Fibroblast of mammary gland (primary cell): ENCODE results near the gene ZSWIM4.

Experiments
- DNase-seq: peaks from one replicate; pipeline ENCODE4 v3.0.0-alpha.2; 2010; ENCODE audit warnings: low read depth
- H3K4me3 ChIP-seq: 2 replicates; pipeline ENCODE4 v1.5.1; 2011; ENCODE audit warnings: low read depth, mild to moderate bottlenecking, low read length, moderate library complexity; ENCODE audit not compliant: control insufficient read depth
- CTCF ChIP-seq: conservative IDR thresholded peaks from 2 replicates; pipeline ENCODE4 v1.5.1; 2011; ENCODE audit warnings: low read depth, low read length, inconsistent platforms; ENCODE audit not compliant: control insufficient read depth, insufficient read depth

The ZSWIM4 gene

GRCh38 chr19:13764821-13765394 is 30.3 kb upstream of the ZSWIM4 start:
- DNase-seq, result no peak
- TF ChIP-seq CTCF, result no peak
- peak overlapping the region; percentile 69 for H3K4me3 ChIP-seq

- TF ChIP-seq CTCF, result no peak
- no peak for DNase-seq
- peak overlapping the region; percentile 69 for H3K4me3 ChIP-seq
These were observed 29.7 kb upstream of the ZSWIM4 start for GRCh38 chr19:13765395-13766094.

GRCh38 chr19:13766095-13766481 is 29.2 kb upstream of the ZSWIM4 start:
- TF ChIP-seq CTCF, result no peak
- no peak for DNase-seq
- no peak overlapping the region for H3K4me3 ChIP-seq

GRCh38 chr19:13768510-13768909 is 26.7 kb upstream of the ZSWIM4 start:
- no peak for DNase-seq
- TF ChIP-seq CTCF, result no peak
- H3K4me3 ChIP-seq, result no peak overlapping the region

GRCh38 chr19:13770013-13770635 is 25.1 kb upstream of the ZSWIM4 start:
- no peak for DNase-seq
- TF ChIP-seq CTCF, result no peak
- H3K4me3 ChIP-seq, result no peak overlapping the region

GRCh38 chr19:13774217-13775191 is 20.7 kb upstream of the ZSWIM4 start, which contains the start of gene C19orf53:
Gene C19orf53 (plus strand): TSS chr19:13774456. CDS start chr19:13774478, 22 bp downstream.
- DNase-seq, result peak; percentile 93
- no peak for TF ChIP-seq CTCF
- H3K4me3 ChIP-seq, result peak within 1 kb of the TSS; percentile 93
